NB4 (cell line): ENCODE results near the gene VAPB.

Experiments
- DNase-seq: peaks from one replicate; pipeline ENCODE4 v3.0.0; 2010; ENCODE audit warnings: low read depth
- H3K4me3 ChIP-seq: one replicate; pipeline ENCODE4 v1.5.1; 2011; ENCODE audit warnings: mild to moderate bottlenecking, low read depth, low read length, moderate library complexity
- MYC ChIP-seq: IDR thresholded peaks from 2 replicates; pipeline ENCODE4 v1.6.1; 2011; ENCODE audit warnings: low read depth, low read length
- POLR2A ChIP-seq: IDR thresholded peaks from 2 replicates; pipeline ENCODE4 v1.6.1; 2011; ENCODE audit warnings: mild to moderate bottlenecking; ENCODE audit not compliant: insufficient read length; ENCODE audit errors: extremely low read depth
- TF ChIP-seq, protein P1 (sequence below): IDR thresholded peaks from one replicate; pipeline ENCODE4 v1.5.1; 2012; ENCODE audit warnings: low read depth, low read length
- TF ChIP-seq, protein P2 (sequence below): IDR thresholded peaks from 2 replicates; pipeline ENCODE4 v1.6.1; 2011; ENCODE audit warnings: low read depth, low read length

VAPB gene

DNA sequence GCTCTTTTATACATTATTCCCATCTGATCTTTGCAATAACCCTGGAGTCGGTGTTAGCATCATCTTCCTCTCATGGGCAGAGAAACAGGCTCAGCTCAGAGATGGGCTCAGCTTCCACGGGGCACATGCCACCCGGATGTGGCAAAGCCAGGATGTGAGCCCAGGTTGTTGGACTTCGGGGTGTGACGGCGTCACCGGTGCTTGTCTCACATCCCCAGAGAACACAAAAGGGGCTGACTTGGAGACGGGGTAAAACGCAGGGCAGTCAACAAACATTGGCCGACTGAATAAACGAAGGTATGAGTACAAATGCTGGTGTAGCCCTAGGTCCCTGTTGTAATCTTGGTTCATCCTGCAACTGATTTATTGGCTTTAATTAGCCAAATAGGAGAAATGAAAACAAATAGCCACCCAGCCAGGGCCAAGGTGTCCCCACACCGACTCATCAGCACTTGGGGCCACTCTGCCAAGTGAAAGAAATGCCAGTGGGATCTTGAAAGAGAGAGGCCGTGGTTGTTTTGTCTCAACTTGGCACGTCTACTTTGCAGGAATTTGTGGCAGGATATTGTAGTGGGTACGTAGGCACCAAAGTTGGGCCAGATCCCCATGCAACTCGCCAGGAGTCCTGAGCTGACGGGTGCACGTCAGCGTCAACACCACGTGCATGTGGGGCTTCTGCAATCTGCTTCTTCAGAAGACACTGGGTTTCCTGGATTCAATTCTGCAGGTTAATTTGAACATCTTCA, 83.4 kb downstream of the VAPB start:
- no peak for DNase-seq
- H3K4me3 ChIP-seq = no peak overlapping the region
- TF ChIP-seq POLR2A = no peak
- no peak for TF ChIP-seq MYC

DNA sequence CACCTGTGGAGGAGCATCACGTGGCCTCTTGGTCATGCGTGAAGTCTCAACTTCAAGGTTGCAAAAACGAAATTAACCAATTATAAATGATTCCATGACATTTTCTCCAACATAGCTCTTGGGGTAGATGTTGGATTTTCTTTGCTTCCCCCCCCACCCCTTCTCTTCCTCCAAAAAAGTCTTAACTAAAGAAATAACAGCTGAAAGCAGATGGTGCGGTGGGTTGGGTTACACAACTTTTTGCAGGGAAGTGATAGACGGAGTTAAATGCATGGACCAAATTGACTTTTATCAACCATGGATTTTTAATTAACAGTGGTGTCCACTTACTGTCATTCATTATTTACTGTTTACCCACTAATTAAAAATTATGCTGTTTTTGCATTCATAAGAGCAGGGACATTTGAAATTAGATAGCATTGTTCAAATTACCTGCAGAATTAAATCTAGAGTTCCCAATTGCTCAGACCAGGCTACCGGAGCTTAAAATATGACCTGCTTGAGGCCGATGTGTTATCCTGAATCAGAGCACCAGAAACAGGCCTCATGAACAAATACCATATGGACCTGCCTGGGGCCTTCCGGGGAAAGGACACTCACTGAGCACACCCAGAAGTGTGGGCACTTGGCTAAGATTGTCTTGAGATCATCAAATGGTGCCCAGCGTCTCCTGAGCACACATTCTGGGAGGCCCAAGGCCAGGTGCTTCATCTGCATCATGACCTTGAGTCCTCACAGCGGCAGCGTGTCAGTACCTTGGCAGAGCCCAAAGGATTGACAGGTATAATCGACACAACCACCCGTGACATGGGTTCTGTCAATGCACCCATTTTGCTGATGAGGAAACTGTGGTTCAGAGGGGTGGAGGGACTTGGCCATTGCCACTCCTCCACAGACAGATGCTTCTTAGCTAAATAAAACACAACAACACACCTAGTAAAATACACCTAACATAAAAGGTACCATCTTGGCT, 84.7 kb downstream of the VAPB start:
- no peak overlapping the region for H3K4me3 ChIP-seq
- TF ChIP-seq, protein P1, sequence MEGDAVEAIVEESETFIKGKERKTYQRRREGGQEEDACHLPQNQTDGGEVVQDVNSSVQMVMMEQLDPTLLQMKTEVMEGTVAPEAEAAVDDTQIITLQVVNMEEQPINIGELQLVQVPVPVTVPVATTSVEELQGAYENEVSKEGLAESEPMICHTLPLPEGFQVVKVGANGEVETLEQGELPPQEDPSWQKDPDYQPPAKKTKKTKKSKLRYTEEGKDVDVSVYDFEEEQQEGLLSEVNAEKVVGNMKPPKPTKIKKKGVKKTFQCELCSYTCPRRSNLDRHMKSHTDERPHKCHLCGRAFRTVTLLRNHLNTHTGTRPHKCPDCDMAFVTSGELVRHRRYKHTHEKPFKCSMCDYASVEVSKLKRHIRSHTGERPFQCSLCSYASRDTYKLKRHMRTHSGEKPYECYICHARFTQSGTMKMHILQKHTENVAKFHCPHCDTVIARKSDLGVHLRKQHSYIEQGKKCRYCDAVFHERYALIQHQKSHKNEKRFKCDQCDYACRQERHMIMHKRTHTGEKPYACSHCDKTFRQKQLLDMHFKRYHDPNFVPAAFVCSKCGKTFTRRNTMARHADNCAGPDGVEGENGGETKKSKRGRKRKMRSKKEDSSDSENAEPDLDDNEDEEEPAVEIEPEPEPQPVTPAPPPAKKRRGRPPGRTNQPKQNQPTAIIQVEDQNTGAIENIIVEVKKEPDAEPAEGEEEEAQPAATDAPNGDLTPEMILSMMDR = no peak
- TF ChIP-seq POLR2A = no peak
- TF ChIP-seq, protein P2, sequence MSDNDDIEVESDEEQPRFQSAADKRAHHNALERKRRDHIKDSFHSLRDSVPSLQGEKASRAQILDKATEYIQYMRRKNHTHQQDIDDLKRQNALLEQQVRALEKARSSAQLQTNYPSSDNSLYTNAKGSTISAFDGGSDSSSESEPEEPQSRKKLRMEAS = no peak
- no peak for TF ChIP-seq MYC
- no peak for DNase-seq

DNA sequence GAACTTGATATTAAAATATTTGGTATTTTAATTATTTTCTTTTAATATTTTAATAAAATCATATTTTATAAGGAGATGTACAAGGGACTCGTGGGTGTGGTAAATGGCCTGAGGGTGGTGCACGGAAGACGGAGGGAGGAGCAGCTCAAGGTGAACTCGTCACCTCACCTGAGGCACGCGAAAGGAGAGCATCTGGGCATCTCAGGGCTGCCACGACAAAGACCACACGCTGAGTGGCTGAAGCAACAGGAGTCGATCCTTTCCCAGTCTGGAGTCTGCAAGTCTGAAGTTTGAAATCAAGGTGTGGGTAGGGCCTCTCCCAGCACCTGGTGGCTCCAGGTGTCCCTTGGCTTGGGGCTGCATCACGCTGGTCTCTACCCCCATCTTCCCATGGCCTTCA, 86.4 kb downstream of the VAPB start:
- TF ChIP-seq, protein P2 = no peak
- TF ChIP-seq, protein P1 = no peak
- no peak for TF ChIP-seq POLR2A
- TF ChIP-seq MYC = no peak
- H3K4me3 ChIP-seq = no peak overlapping the region
- DNase-seq = no peak

DNA sequence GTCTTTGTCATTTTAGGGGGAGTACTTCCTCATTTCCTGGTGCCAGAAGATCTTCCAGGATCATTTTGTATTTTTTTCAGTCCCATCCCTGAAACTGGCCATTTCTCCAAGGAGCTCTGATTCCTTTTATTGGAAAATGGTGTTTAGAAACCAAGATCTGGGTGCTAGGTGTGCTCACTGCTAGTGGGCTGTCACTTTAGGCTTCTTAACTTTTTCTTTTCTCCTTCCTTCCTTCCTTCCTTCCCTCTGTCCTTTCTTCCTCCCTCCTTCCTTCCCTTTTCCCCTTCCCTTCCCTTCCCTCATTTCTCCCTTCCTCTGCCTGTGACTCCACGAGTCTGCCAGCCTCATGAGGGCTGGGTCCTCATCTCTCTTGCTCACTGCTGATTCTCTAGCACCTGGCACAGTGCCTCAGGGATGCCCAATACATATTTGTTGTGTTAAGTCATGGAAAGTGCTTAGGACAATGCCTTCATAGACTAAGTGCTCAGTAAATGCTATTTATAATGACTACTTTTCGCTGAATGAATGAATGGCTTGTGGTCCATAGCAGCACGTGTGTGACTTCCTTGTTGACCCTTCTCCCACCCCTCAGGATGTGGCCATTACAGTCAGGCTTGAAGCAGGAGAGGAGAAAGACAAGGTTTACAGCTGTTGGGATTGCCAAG, 89.2 kb downstream of the VAPB start:
- no peak overlapping the region for H3K4me3 ChIP-seq
- TF ChIP-seq, protein P1 = no peak
- TF ChIP-seq, protein P2 = no peak
- TF ChIP-seq MYC = no peak
- no peak for TF ChIP-seq POLR2A
- DNase-seq = no peak

DNA sequence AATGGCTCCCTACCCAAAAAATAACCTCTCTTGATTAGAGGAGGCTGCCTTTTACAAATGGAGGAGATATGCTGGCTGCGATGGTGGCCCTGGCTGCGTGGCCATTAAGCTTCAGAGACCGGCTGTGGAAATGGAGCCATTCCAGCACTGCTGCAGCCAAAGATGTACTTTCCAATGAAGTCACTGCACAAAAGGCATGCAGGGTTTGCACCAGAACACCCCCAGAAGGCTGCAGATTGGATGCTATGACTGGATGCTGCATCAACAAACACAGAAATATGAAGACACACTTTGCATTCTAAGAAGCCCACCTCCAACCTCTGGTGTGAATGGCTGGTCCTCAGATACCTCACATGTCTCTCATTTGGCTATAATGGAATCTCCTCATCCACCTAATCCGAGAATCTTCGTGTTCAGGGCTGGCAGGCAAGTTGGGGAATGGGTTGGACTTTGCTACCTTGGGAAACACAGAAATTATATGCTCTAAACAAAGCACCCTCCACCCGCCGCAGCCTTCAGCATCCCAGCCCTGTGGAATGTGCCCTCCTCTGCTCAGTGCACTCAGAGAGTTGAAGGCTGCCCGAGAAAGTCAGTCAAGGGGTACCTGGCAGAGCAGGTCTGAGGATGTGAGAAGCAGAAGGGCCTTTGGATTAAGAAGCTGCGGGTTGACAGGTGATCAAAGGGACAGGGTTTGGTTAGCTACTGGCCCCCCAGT, 90.9 kb downstream of the VAPB start:
- TF ChIP-seq MYC = no peak
- TF ChIP-seq, protein P1 = no peak
- TF ChIP-seq POLR2A = no peak
- TF ChIP-seq, protein P2 = no peak
- H3K4me3 ChIP-seq = no peak overlapping the region

More for the DNA sequence above, 90.9 kb downstream of the VAPB start:
- DNase-seq = no peak
